Ovary (tissue), 3 donors: ENCODE measurements around the gene DDX54.

Experiments used
- CTCF ChIP-seq, 3 donors: fragments of 450-650 bp in 2 of 3; fragments of 200-600 bp in 1 of 3; IDR thresholded peaks; one replicate each; pipeline versions ENCODE4 v1.5.1 to v1.8.0; 2016 to 2022; ENCODE audit warnings: antibody characterized with exemption in 3 of 3, mild to moderate bottlenecking in 1 of 3
- EP300 ChIP-seq: sonication (generic); formaldehyde crosslinking; IDR thresholded peaks from one replicate; pipeline ENCODE4 v1.6.1; 2017; ENCODE audit warnings: antibody characterized with exemption
- donor health status: DM: no; HTN: no; CAD: no.

GRCh38 chr12:113173081-113173698 lies 12.1 kb downstream of the DDX54 start:
- no peak for TF ChIP-seq CTCF (IDR thresholded peaks at IDR 0.05)
- TF ChIP-seq EP300, result no peak
